ENCODE measurements around the gene CCDC27.

Gene CCDC27

GRCh38 chr1:3778590-3779264 is 26.5 kb downstream of the CCDC27 start:
- DNase-seq, result no peak

GRCh38 chr1:3779265-3779911 is 27.1 kb downstream of the CCDC27 start:
- no peak for DNase-seq

GRCh38 chr1:3779912-3780416 is 27.7 kb downstream of the CCDC27 start:
- DNase-seq, result no peak

GRCh38 chr1:3780901-3781300 is 28.7 kb downstream of the CCDC27 start:
- DNase-seq, result no peak

- DNase-seq, result no peak
Observed at GRCh38 chr1:3783651-3784474, 31.6 kb downstream of the CCDC27 start.

GRCh38 chr1:3785045-3785444 is 32.8 kb downstream of the CCDC27 start:
- no peak for DNase-seq

- DNase-seq, result no peak
Observed at GRCh38 chr1:3785456-3786157, 33.4 kb downstream of the CCDC27 start.

GRCh38 chr1:3786468-3787348 is 34.5 kb downstream of the CCDC27 start:
- DNase-seq, result no peak

- DNase-seq, result no peak
Observed at GRCh38 chr1:3787349-3787715, 35.1 kb downstream of the CCDC27 start.

GRCh38 chr1:3787745-3788605 is 35.7 kb downstream of the CCDC27 start:
- DNase-seq, result no peak

- DNase-seq, result no peak
Observed at GRCh38 chr1:3788756-3789420, 36.6 kb downstream of the CCDC27 start.

GRCh38 chr1:3789421-3790300 is 37.4 kb downstream of the CCDC27 start:
- no peak for DNase-seq

- DNase-seq, result no peak
Observed at GRCh38 chr1:3790500-3790923, 38.3 kb downstream of the CCDC27 start.

GRCh38 chr1:3790952-3791351 is 38.7 kb downstream of the CCDC27 start:
- DNase-seq, result no peak

GRCh38 chr1:3795453-3796214 is 43.4 kb downstream of the CCDC27 start:
- no peak for DNase-seq

GRCh38 chr1:3796215-3797061 is 44.2 kb downstream of the CCDC27 start, which contains the start of gene LRRC47:
Gene LRRC47, minus strand, starts transcription at chr1:3796498. Its CDS starts 22 bp downstream, at chr1:3796476.
- DNase-seq, result peak; percentile 88

GRCh38 chr1:3799976-3800685 is 47.9 kb downstream of the CCDC27 start:
- DNase-seq, result no peak
